ENCODE results near the gene MDH1B.
"Not testable (repeated sequence)": the region's sequence is repeated elsewhere in the genome, so short reads cannot be mapped to it uniquely, and the experiment has no call there.

The MDH1B gene

DNA sequence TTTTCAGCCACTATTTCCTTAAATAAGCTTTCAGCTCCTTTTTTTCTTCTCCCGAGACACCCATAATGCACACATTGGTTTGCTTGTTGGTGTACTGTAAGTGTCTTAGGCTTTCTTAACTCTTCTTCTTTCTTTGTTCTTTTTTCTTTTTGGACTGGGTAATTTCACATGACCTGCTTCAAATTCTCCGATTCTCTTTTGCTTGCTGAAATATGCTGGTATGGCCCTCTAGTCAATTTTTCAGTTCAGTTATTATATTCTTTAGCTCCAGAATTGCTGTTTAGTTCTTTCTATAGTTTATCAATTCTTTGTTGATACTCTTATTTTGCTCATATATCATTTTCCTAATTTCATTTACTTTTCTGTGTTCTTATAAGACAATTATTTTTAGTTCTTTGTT lies 15.5 kb upstream of the MDH1B start:
- DNase-seq: no peak
- in situ Hi-C loops (cut with MboI; ENCODE audit: low pct_unique_long_range_greater_than_20kb, low sequenced_read_pairs): no loop called here

DNA sequence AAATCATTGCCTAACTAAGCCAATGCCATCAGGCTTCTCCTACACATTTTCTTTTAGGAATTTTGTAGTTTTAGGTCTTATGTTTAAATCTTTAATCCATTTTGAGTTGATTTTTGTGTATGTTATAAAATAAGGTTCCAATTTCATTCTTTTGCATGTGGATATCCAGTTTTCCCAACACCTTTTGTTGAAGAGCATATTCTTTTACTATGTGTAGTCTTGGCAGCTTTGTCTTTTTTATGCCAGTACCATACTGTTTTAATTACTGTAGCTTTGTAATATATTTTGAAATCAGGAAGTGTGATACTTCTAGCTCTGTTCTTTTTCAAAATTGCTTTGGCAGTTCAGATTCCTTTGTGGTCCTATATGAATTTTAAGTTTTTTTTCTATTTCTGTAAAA lies 11.3 kb upstream of the MDH1B start:
- DNase-seq: no peak
- in situ Hi-C loops (cut with MboI; ENCODE audit: low pct_unique_long_range_greater_than_20kb, low sequenced_read_pairs): no loop called here

DNA sequence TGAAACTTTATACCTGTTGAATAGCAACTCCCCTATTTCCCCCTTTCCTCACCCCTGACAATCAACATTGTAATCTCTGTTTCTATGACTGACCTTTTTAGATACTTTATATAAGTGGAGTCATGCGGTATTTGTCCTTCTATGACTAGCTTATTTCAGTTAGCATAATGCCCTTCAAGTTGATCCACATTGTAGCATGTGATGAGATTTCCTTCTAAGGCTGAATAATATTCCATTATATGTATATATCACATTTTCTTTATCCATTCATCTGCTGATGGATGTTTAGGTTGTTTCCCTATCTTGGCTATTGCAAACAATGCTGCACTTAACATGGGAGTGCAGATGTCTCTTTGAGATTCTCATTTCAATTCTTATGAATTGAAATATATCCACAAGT lies 9.7 kb upstream of the MDH1B start:
- in situ Hi-C loops (cut with MboI; ENCODE audit: low pct_unique_long_range_greater_than_20kb, low sequenced_read_pairs): no loop called here
- DNase-seq: no peak

DNA sequence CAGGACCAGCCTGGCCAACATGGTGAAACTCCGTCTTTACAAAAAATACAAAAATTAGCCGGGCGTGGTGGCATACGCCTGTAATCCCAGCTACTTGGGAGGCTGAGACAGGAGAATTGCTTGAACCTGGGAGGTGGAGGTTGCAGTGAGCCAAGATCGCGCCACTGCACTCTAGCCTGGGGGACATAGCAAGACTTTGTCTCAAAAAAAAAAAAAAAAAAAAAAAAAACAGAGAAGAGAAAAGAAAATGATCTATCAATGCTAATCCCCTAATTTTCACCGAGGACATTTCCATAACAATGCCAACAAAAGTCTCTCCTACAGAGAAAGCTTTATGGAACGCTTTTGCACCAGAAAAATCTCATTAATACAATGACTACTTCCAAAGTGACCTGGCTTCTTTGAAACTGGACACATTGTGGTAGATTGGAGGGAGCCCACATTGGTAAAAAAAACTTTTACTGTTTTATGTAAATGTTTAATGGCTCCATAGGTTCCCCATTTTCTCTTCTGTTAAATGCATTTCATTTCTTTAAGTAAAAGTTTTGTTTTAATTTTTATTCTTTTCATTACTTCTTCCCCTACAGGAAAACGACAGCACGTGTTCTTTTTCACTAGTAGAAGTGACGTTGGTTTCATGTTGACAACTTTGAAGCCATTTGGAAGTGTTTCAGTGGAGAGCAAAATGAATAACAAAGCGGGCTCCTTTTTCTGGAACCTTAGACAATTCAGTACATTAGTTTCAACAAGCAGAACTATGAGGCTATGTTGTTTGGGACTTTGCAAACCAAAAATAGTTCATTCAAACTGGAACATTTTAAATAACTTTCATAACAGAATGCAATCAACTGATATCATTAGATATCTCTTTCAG lies 1.2 kb upstream of the MDH1B start:
- in situ Hi-C loops (cut with MboI; ENCODE audit: low pct_unique_long_range_greater_than_20kb, low sequenced_read_pairs): no loop called here

GRCh38 chr2:206764673-206765241 lies 371 bp downstream of the MDH1B start:
- DNase-seq: no peak
- in situ Hi-C loops (cut with MboI; ENCODE audit: low pct_unique_long_range_greater_than_20kb, low sequenced_read_pairs): no loop called here

More for the DNA sequence above, 1.2 kb upstream of the MDH1B start:
- DNase-seq: no peak

GRCh38 chr2:206756816-206757215 lies 8.3 kb downstream of the MDH1B start:
- in situ Hi-C loops (cut with MboI; ENCODE audit: low pct_unique_long_range_greater_than_20kb, low sequenced_read_pairs): no loop called here

DNA sequence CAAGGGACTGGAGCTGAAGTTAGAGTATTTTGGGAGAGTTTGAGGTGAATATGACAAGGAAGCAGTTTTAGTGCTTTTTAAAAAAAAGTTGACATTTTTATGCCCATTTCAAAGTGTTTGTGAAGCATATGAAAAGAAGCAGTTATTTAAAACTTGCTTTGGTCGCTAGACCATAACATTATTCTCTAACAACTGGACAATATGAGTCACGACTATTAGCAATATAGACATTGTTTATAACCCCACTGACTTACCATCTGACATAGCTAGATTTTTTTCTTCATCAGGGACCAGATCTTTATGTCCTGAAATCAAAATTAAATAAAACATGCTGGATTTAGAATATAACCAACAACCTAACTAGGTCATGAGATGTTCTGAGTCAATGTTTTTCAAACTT lies 24.3 kb downstream of the MDH1B start:
- DNase-seq: no peak
- in situ Hi-C loops (cut with MboI; ENCODE audit: low pct_unique_long_range_greater_than_20kb, low sequenced_read_pairs): no loop called here

More at GRCh38 chr2:206756816-206757215, 8.3 kb downstream of the MDH1B start:
- no peak for DNase-seq

- in situ Hi-C loops (cut with MboI; ENCODE audit: low pct_unique_long_range_greater_than_20kb, low sequenced_read_pairs): no loop called here
Observed at GRCh38 chr2:206739271-206739670, 25.9 kb downstream of the MDH1B start.

DNA sequence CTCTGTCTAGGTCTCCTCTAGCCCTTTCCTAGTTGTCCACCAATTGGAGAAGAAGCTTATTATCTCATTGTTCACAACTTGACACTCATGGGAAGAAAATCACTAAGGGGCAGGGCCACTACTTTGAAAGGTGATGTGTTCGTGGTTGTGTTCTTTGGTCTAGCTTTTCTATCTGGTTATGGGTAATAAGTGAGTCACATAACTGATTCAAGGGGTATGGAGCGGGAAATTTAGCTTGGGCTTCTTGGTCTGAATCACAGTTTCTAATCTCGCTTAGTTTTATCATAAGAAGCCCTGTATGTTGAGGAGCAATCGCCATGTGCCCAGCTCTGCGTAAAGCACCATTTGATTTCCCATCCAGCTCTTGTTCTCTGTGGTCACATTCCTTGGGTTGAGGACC lies 28.2 kb downstream of the MDH1B start:
- no peak for DNase-seq
- in situ Hi-C loops (cut with MboI; ENCODE audit: low pct_unique_long_range_greater_than_20kb, low sequenced_read_pairs): no loop called here

More at GRCh38 chr2:206739271-206739670, 25.9 kb downstream of the MDH1B start:
- DNase-seq: no peak

GRCh38 chr2:206733341-206733740 lies 31.8 kb downstream of the MDH1B start:
- in situ Hi-C loops (cut with MboI; ENCODE audit: low pct_unique_long_range_greater_than_20kb, low sequenced_read_pairs): no loop called here
- DNase-seq: no peak

DNA sequence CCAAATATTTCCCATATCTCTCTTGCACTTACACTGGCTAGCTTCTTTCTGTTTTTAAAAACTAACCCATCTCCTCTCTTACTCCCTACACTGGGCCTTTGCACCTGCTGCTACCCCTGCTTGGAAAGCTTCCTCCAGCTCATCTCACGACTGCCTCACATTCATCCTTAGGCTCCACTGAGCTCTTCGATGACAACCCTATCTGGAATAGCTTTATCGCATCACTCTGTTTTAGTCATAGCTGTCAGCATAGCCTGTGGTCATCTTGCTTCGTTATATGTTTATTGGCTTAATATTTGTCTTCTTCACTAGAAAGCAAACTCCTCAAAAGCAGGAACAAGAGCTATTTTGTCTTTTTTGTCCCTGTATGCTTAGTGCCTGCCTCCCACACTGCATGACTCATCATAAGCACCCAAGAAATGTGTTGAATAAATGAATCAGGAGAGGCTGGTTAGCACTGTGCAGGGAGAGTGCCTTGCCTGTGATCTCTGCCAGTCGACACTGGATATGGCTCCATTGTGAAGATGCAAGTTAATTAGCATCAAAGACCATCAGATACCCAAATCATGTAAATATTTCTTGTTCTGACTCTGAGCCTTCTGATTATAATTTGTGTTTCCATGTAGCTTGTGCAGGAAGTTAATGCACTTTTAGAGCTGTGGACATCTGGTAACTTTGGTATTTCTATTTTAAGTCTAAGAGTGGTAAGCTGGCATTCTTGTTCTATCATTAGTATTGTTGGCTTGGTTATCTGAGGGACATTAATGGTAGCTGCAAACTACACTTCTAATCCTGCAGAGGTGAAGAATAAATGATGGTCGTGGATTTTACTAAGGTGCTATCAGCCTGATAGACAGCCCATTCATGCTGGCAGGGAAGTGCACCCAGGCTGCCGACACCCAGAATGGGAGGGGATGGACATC lies 36.6 kb downstream of the MDH1B start:
- in situ Hi-C loops (cut with MboI; ENCODE audit: low pct_unique_long_range_greater_than_20kb, low sequenced_read_pairs): no loop called here
- no peak for DNase-seq

- in situ Hi-C loops (cut with MboI; ENCODE audit: low pct_unique_long_range_greater_than_20kb, low sequenced_read_pairs): no loop called here
- DNase-seq: no peak
Observed at GRCh38 chr2:206727287-206727686, 37.8 kb downstream of the MDH1B start.

- in situ Hi-C loops (cut with MboI; ENCODE audit: low pct_unique_long_range_greater_than_20kb, low sequenced_read_pairs): no loop called here
- no peak for DNase-seq
Observed at GRCh38 chr2:206723288-206723687, 41.8 kb downstream of the MDH1B start.

DNA sequence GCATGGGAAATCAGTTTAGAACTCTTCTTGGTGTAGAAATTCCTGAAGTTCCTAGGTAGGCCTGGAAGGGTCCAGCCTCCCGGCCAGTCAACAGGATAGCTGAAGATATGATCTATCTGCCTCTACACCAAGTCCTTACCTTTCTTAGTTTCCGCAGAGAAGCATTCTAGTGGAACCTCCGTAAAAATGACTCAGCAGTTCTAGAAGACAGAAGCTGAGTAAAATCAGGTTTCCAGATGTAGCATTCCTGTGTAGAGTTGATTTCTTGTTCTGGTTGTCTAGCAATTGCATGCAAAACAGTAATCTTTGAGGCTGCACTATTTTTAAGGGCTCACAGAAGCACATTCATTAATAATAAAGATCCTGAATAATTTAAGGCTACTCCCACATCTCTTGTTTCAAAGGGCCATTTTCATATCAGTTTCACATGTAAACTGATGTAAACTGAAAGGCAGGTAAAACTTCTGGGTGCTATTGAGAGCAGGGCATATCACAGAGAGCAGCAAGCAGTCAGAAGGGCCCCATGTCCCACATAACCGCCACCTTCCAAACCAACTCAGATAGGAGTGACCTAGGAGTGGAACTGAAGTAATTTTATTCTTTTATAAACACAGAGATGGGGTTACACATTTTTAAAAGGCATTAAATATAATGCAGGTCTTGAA lies 43.7 kb downstream of the MDH1B start:
- DNase-seq: no peak
- in situ Hi-C loops (cut with MboI; ENCODE audit: low pct_unique_long_range_greater_than_20kb, low sequenced_read_pairs): no loop called here

- in situ Hi-C loops (cut with MboI; ENCODE audit: low pct_unique_long_range_greater_than_20kb, low sequenced_read_pairs): no loop called here
- DNase-seq: no peak
Observed at GRCh38 chr2:206718296-206718695, 46.8 kb downstream of the MDH1B start, which contains the start of gene DYTN. Gene DYTN (minus strand): TSS chr2:206718396. CDS start chr2:206718279, 117 bp downstream.

DNA sequence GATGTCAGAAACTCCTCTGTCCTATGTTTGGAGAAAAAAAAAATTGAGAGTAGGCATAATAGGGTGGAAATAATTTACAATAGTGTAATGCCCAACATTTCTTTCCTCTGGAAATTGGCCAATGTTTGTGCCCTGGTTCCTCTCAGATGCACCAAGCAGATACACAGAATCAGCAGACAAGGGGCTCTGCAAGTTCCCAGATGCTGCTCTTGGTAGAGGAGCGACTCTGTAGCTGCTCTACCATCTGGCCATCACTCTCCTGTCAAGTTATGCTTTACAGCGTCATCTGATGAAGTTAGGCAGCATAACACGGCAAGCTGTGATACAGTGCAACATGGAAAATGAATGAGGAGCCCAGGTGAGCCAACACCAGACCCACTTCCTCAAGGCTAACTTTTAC lies 48.5 kb downstream of the MDH1B start:
- DNase-seq: no peak
- in situ Hi-C loops (cut with MboI; ENCODE audit: low pct_unique_long_range_greater_than_20kb, low sequenced_read_pairs): no loop called here

- in situ Hi-C loops (cut with MboI; ENCODE audit: low pct_unique_long_range_greater_than_20kb, low sequenced_read_pairs); DNase-seq: not testable (repeated sequence)
Observed at GRCh38 chr2:206715183-206715582, 49.9 kb downstream of the MDH1B start.

DNA sequence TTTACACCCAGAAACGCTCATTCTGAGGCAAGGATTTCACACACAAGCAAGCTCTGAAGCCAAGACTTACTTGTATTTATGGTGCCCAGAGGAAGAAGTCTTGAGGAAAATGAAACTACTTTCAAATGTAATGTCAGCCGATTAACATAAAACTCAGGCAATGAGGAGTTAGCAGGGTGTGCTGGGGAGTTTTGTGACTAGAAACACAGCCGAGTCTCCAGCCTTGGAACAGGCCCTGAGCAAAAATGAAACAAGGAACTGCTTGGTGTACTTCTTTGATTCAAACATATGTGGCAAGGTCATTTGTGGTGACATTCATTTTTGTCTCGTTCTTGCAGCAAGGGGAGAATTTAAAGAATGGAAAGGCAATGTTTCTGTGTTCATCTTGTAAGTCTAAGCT lies 51.4 kb downstream of the MDH1B start:
- no peak for DNase-seq
- in situ Hi-C loops (cut with MboI; ENCODE audit: low pct_unique_long_range_greater_than_20kb, low sequenced_read_pairs): no loop called here

- DNase-seq: no peak
- in situ Hi-C loops (cut with MboI; ENCODE audit: low pct_unique_long_range_greater_than_20kb, low sequenced_read_pairs): no loop called here
Observed at GRCh38 chr2:206708286-206708685, 56.8 kb downstream of the MDH1B start.

Measured in KBM-7 (cell line).